ENCODE data around the gene DNAJB6. TPM values are rescaled to one million over a fixed set of nuclear protein-coding genes. Genes with fewer than 3 reads are reported as not detected.

Gene DNAJB6
- total RNA-seq = 193 TPM
- long read RNA-seq, full-length matches to known transcripts = 449 of 565 reads
- long read RNA-seq, partial matches to known transcripts = 37 of 565 reads
- long read RNA-seq, other reads (novel, unspliced or antisense) = 79 of 565 reads

DNA sequence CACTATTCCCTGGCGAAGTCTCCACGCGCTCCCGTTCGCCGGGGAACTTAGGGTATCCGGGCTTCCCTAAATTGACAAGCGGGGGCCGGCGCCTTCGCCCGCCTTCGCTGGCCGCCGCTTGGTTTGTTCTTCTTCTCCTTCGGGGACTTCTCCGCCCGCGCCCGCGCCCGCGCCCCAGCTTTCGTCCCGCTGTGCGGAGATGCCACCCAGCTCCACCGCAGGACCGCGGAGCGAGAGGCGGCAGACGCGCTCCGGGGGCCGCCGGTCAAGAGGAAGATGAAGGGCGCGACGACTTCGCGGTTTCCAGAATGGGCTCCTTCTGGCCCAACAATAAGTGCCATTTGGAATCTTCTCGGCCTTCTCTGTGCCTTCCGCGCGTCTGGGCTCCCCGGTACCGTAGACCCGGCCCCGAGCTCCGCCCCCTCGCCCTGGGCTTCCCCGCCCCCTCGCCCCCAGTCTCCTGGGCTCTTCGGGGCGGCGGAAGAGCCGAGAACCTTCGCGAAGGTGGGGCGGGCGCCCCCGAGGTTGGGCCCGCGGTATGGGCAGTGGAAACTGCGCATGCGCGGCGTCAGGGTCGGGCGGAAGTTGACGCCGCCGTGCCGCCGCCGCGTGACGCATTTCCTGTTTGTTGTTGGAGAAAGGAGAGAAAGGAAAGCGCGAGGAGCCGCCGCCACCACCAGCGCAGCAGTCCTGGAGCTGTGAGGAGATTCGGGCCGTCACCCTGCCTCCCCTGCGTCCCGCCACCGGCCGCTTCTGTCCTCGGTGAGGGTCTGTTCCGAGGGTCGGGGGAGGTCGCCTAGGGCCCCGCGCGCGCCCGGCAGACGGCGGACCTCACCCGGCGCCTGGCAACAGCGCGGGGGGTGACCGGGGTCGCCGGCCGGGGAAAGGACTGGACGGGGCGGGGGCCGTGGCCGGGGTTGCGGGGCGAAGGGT is at the start of gene DNAJB6:
Gene DNAJB6 (plus strand): TSS at position 622 of the 933 bp plus-strand sequence. CDS start 21,569 bp downstream, outside the sequence.
- intact Hi-C loops (cut with micrococcal nuclease) = no loop called here
- DNase-seq = peak; percentile 96
- ATAC-seq = peak; percentile 87

DNA sequence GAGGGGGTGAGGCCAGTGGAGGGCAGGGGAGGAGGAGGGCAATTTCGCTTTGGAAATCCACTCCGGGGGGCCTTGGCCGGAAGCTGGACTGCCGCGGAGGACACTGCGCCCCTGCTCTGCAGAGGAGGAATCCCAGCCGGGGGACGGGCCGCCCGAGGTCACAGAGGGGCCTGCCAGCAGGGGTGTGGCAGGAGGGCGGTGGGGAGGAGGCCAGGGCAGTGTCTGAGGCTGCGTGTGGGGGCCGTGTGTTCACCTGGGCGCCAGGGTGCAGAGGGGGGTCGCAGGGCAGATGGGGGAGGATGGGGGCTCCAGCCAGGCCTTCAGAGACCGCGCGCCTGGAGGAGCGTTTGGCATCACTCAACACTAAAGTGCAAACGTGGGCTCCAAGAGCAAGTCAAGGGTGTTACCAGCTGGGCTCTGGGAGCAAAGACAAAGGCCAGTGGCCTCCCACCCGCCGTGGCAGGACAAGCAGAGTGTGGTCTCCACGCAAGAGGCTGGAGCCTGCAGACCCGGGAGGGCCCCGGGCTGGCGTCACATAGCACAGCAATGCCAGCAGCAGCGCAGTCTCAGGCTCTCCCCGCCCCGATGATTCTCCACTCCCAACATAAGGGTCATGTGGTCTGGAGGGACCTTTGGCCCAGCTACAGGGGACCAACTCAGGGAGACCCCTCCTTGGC is 45.3 kb upstream of the DNAJB6 start:
- DNase-seq (no peak), ATAC-seq (no peak)
- intact Hi-C loops (cut with micrococcal nuclease) = no loop called here

DNA sequence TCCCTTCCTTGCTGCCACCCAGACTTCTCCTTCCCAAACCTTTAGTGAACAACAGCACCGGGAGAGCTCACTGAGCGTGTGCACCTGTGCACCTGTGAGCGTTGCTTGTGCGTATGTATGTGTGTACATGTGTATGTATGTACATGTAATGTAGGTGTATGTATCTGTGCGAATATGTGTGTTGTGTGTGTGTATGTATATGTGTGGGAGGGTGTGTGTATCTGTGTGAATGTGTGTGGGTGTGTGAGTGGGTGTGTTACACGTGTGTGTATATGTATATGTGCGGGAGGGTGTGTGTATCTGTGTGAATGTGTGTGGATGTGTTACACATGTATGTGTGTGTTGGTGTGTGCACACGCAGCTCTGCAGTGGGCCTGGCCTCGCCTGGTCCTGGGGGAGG is 44.5 kb upstream of the DNAJB6 start:
- DNase-seq (no peak), ATAC-seq (no peak)
- intact Hi-C loops (cut with micrococcal nuclease) = no loop called here

DNA sequence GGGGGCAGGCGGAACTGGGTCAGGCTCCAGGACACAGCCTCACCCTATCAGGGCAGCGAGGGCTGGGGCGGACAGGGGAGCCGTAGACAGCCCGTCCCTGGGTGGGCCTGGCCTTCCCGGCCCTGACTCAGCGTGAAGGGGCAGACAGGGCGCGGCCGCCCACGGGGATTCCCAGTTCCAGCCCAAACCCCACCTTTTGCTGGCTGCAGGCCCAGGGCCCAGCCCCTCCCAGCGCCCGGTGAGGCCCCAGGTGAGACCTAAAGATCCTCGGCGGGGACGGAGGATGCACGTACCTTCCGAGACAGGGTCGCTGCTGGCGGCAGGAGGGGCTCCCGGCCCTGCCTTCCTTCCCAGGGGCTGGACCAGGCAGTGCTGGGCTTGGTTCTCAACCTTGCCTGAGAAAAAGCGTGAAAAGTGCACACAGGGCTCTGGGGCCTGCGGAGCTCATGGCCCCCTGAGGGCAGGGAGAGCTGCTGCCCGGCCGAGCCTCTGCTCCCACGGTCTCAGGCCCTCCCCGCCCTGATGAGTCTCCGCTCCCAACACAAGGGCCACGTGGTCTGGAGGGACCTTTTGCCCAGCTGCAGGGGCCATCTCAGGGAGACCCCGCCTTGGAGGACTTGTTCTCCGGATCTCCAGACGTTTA is 43.9 kb upstream of the DNAJB6 start:
- ATAC-seq = no peak
- intact Hi-C loops (cut with micrococcal nuclease) = no loop called here
- no peak for DNase-seq

DNA sequence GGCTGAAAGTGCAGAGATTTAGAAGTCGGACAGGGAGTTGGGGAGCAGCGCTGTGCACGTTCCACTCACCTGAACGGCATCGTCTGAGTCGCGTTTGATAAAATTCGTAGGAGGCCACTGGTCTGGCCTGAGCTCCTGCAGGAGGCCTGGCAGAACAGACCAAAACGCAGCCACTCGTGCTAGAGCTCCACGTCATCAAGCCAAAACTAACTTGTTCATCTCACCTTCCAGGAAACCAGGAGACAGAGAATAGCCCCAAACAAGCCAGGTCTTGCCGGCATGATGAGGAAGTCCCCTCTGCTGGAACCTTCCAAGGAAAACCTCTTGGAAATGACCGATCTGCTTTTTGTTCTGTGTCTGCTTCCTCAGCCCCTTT is 43.4 kb upstream of the DNAJB6 start:
- ATAC-seq = no peak

DNA sequence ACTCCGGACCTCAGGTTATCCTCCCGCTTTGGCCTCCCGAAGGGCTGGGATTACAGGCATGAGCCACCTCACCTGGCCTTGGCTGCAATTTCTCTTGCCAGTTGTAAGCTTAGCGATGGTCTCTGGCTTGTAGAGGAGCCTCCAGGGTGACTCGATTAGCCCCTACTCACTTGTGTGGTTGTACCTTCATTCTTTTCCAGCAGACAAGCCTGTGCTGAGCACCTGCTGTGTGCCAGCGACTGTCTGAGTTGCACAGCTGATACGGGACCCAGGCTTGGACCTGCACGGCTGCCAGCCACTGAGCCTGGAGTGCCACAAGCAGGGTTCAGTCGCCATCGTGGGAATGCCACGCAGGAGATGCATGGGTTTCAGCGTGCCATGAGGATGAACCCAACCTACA is 42.0 kb upstream of the DNAJB6 start:
- no peak for ATAC-seq
- intact Hi-C loops (cut with micrococcal nuclease) = no loop called here
- no peak for DNase-seq

More for the DNA sequence above, 43.4 kb upstream of the DNAJB6 start:
- intact Hi-C loops (cut with micrococcal nuclease) = no loop called here
- DNase-seq = no peak

DNA sequence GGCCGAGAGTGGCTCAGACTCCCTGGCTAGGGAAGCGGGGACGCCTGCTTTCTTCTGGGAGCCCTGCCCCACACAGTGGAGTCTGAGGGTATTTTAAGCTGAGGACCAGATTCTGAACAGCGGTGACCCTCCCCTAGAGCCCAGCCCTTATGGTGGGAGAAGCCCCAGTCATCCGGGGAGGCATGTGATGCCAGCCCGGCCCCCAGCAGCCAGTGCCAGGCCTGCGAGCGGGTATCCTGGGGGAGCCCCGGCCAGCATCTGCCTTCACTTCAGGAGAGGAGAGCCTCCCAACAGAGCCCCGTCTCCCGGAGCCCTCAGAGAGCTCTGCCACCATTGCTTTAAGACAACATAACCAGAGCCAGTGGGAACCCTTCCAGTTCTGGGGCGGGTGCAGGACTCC is 41.5 kb upstream of the DNAJB6 start:
- DNase-seq = no peak
- intact Hi-C loops (cut with micrococcal nuclease) = no loop called here
- no peak for ATAC-seq

DNA sequence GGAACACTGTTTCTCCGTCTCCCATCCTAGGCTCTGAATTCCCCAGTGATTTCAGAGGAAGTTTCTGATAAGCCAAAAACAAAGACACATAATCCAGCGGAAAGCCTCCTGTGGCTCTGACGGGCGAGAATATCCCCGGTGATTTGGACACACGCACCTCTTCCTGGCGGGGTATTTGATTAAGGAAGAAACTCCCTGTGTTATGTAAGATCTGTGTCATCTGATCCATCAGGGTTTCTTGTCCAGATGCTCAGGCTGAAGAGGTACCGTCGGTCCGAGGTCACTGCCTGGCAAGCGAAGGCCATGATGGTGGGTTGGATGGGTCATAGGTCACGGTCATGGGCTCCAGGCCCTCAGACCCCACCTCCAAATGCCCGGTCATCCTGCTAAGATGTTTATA is 39.6 kb upstream of the DNAJB6 start:
- ATAC-seq (no peak), DNase-seq (no peak)
- intact Hi-C loops (cut with micrococcal nuclease) = no loop called here

DNA sequence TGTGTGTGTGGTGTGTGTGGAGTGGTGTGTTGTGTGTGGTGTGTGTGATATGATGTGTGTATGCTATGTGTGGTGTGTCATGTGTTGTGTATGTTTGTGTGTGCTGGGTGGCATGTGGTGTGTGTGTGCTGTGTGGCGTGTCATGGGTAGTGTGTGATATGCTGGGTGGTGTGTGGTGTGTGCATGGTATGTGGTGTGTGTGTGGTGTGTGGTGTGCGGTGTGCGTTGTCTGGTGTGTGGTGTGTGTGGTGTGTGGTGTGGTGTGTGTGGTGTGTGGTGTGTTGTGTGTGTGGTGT is 37.5 kb upstream of the DNAJB6 start:
- ATAC-seq = no peak
- intact Hi-C loops (cut with micrococcal nuclease) = no loop called here
- DNase-seq = no peak

DNA sequence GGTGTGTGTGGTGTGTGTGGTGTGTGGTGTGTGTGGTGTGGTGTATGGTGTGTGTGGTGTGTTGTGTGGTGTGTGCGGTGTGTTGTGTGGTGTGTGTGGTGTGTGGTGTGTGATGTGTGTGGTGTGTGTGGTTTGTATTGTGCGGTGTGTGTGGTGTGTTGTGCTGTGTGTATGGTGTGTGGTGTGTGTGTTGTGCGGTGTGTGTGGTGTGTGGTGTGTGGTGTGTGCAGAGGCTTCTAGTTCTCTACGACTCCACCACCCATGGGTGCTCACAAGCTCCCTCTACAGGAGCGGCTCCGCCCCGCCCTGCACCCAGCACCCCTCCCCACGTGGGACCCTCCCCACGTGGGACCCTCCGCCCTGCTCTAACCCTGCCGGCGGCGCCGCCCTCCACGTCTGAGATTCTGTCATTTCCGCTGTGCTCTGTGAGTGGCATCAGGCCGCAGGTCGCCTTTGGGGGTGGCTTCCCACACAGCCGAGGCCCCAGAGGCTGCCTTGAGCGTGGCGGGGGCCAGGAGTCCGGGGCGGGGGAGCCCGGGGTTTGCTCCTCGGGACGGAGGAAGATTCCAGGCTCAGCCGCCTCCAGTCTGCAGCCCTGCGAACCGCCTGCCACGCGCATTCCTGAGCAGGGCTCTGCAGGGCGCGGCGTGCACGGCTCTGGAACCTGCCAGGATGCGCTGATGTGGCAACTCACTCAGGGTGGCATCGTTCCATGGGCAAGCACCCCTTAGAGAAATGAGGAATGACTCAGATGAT is 37.0 kb upstream of the DNAJB6 start:
- intact Hi-C loops (cut with micrococcal nuclease) = no loop called here
- no peak for DNase-seq
- peak; percentile 45 for ATAC-seq

DNA sequence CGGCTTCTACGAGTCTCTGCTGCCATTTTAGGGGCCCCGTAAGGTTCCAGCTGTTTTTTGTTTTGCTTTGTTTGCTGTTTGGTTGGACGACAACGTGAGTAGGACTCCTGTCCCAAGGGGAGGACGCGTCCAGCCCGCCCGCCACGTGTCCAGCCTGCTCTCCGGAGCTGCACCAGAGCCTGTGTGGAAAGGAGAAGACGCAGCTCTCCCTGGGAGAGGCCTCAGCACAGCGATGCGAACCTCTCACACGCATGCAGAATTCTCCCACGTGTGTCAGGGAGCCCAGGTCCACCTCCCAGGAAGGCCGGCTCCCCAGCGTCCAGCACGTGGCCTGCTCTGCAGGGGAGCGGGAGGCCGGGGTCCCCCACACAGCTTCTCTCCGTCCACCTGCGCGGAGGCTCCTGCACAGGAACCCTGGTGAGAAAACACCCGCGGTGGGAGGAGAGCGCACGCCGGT is 36.4 kb upstream of the DNAJB6 start:
- ATAC-seq (peak; percentile 53), DNase-seq (no peak)
- intact Hi-C loops (cut with micrococcal nuclease) = no loop called here

DNA sequence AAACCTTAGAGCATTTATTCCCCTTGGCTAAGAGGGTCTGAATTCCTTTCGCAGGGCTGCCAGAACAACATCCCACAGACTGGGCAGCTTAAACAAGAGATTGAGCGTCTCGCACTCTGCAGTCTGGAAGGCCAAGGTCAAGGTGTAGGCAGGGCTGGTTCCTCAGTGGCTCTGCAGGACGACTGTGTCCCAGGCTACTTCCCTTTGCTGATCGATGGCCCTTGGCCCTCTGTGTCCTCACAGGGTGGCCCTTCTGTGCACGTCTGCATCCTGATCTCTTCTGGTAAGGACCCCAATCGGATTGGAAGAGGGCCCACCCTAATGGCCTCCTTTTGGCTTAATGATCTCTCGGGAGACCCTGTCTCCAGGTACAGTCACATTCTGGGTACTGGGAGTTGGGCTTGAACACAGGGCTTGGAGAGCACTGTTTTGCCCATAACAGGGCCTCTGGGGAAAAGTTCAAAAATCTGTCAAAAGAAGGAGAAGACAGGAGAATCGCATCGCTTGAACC is 35.1 kb upstream of the DNAJB6 start:
- ATAC-seq = no peak
- DNase-seq = no peak
- intact Hi-C loops (cut with micrococcal nuclease) = no loop called here

DNA sequence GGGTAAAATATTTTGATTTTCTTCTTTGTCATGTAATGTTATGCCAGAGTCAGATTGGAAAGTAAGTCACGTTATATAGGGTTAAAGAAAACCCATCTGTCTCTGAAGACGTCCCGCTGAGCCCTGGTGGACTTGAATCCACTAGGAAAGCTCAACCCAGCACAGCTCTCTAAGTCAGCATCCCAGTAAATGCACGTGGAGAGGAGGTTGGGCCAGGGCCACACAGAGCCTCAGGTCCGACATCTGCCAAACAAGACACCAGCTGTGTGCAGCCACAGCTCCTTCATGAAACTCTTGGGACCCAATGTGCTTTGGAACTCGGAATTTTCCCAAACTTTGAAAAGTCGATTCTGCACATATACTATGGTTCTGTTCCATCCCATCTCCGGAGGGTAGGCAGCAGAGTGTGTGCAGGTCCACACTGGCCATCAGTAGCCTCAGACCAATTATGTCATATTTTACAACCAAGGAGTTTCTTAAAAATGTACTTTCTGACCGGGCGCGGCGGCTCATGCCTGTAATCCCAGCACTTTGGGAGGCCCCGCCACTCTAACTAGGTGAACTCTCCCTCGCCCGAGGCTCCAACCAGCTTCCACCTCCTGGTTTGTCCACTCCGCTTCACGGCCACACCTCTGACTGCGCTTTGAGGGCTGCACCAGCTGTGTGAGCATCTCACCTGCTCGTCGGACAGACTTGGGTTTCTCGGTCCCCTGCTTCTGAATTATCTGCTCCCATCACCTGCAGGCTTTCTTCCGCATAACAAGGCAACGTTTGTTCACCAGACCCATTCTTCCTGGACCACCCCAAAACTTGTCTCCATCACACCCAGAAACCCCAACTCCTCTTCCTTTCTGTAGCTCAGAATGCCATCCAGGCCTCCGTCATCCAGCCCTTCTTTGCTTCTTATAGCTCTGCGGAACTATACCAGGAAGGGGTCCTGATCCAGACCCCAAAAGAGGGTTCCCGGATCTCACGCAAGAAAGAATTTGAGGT is 29.7 kb upstream of the DNAJB6 start:
- ATAC-seq (peak; percentile 63), DNase-seq (peak; percentile 48)
- intact Hi-C loops (cut with micrococcal nuclease) = no loop called here

DNA sequence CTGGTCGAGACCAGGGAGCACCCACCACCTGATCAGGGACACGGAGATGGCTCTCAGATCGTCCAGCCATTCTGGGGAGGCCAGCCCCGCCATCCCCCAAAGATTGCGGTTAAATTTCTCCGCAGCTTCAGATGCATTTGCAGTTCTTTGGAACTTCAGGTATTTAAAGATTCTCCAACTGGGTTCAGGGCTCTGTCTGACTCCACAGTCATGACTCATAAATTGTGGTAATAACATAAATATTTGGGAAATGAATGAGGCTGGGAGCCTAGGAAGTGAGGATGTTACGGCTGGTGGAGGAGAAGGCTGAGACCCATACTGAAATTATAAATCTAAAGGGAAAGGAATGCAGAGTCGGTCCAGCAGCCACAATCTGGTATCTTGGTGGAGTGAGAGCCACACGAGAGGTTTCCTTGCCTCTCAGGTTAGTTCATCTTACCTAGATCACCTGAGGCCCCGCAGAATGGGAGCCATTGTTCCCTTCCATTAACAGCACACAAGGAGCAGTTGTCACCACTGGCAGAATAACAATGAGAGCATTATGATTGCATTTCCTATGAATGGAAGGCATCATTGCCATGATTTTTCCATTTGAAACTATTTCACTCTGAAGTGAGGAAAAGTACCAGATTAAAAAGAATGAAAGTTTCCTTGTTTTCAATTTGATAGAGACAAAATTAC is 26.7 kb upstream of the DNAJB6 start:
- ATAC-seq (no peak), DNase-seq (no peak)
- intact Hi-C loops (cut with micrococcal nuclease) = no loop called here

DNA sequence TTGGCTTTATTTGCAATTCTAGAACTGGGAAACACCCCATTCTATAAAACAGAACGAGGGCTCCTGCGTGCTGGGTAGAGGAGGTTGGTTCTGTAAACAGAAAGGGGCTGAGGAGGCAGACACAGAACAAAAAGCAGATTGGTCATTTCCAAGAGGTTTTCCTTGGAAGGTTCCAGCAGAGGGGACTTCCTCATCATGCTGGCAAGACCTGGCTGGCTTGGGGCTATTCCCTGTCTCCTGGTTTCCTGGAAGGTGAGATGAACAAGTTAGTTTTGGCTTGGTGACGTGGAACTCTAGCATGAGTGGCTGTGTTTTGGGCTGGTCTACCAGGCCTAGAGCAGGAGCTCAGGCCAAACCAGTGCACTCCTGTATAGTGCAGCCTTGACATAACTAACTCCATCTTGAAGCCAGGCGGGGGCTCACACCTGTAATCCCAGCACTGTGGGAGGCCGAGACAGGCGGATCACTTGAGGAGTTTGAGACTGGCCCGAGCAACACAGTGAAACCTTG is 26.1 kb upstream of the DNAJB6 start:
- intact Hi-C loops (cut with micrococcal nuclease) = no loop called here
- DNase-seq (no peak), ATAC-seq (no peak)

DNA sequence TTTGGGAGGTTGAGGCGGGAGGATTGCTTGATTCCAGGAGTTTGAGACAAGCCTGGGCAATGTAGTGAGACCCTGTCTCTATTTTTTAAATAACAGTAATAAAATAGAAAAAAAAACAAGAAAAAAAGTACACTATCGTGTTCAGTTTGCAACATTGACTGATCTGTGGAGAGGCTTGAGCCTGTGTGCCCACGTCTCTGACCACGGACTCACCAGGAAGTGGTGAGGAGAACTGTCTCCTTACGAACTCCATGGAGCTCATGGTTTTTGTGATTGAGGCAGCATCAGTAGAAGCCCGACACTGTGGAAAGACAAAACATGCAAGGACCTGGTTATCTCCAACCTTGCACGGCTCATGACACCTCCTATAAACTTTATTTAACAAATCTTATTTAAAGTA is 23.9 kb upstream of the DNAJB6 start:
- ATAC-seq = no peak
- no peak for DNase-seq
- intact Hi-C loops (cut with micrococcal nuclease) = no loop called here

DNA sequence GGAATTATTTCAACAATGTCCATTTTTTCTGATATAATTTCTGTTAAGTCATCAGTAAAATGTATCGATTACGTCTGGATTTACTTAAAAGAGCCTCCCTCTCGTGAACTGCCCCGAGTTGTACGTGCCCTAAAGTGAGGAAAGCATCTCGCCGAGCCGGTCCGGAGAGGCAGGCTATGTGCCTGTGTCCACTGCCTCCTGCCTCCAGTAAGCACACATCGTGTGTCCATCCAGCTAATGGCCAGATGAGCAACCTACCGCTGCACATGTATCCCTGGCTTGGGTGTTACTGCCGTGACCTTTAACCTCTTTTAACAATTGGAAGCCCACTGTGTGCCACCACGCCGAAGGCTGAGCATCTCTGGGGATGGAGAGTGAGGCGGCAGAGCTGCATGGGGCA is 23.2 kb upstream of the DNAJB6 start:
- intact Hi-C loops (cut with micrococcal nuclease) = no loop called here
- ATAC-seq (no peak), DNase-seq (no peak)
